Left renal pelvis (tissue), 4 donors: ENCODE measurements around the gene FRG1. TPM values are rescaled to one million over a fixed set of nuclear protein-coding genes. Genes with fewer than 3 reads are reported as not detected.
"Not testable (repeated sequence)": the region's sequence is repeated elsewhere in the genome, so short reads cannot be mapped to it uniquely, and the experiment has no call there.

ENCODE experiments used
- DNase-seq, 4 donors: peaks; one replicate each; pipeline ENCODE4 v3.0.0-alpha.2; 2013; ENCODE audit warnings: low read depth in 4 of 4, low spot score in 3 of 4
- polyA plus RNA-seq, 4 donors: library from polyadenylated mRNA; unstranded; fragments of 120-200 nt; gene quantifications; one replicate each; pipeline ENCODE4 v1.2.1, GENCODE V29; 2013; ENCODE audit not compliant: insufficient read length in 4 of 4

Gene FRG1
- 10 to 100 TPM; 53.2 to 67.8 (median 63.6) TPM for polyA plus RNA-seq

DNA sequence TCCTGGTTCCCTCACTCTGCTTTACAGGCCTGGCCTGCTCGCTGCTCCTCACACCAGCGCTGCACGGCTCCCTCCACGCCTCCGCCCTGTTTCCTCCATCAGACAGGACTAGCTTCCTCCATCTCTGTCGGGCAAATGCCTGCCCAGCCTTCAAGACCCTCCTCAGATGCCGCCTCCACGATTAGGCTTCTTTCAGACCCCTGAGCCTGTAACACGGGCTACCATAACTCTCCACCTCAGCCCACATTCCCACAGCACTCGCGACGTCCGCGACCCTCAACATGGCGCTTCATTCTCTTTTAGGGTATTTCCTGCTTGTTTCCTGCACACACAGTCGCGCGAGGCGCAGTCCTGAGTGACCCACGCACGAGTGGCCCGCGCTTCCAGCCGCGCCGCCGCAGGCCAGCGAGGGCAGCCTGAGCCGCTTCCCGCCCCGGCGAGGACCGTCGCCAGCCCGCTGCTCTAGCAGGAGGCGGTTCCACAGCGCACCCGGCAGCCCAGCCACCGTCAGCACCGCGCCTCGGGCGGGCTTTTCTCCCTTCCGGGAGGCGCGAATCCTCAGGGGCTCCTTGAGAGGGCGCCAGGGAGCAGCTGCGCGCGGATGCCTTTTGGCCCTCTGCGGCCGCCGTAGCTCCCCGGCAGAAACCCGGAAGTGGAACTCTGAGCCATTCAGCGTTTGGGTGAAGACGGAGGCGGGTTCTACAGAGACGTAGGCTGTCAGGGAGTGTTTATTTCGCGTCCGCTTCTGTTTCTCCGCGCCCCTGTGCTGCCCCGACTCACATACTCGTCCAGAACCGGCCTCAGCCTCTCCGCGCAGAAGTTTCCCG lies at the start of gene FRG1:
Gene FRG1 (plus strand): TSS at position 695 of the 827 bp plus-strand sequence. CDS start 138 bp downstream, outside the sequence.
- peak; percentile 80 to 85 (median 84) for DNase-seq

DNA sequence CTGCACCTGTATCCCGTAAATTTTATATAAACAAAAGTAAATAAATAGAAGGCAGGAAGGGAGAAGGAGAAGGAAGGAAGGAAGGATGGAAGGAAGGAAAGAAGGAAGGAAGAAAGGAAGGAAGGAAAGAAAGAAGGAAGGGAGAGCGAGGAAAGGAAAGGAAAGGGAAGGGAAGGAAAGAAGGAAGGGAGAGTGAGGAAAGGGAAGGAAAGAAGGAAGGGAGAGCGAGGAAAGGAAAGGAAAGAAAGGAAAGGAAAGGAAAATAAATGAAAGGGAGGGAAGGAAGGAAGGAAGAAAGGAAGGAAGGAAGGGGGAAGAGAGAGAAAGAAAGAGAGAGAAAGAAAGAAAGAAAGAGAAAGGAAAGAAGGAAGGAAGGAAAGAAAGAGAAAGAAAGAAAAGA lies 43.0 kb upstream of the FRG1 start:
- DNase-seq, result no peak

DNA sequence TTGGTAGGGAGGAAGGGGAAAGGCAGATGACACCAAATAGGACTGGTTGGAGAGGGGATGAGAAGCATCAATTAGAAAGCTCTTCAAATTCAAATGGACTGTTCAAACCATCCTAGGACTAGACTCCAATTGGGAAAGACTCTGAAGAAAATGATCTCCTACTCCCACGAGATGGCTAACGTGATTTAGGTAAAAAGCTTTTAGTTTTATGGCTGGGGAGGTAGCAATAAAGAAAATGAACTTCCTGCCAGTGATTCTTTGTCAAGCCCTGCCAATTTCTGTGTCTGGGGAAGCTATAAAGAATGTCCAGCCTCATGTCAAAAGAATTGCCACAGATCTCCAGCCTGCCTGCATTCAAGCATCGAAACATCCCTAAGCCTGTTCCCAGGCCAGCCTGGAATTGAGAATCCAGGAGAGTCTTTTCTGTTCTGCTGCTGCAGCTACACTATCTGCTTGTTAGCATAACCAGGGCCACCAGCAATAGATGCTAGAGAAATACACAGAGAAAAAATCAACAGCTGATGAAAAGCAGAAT lies 41.1 kb upstream of the FRG1 start:
- not testable (repeated sequence) for DNase-seq

DNA sequence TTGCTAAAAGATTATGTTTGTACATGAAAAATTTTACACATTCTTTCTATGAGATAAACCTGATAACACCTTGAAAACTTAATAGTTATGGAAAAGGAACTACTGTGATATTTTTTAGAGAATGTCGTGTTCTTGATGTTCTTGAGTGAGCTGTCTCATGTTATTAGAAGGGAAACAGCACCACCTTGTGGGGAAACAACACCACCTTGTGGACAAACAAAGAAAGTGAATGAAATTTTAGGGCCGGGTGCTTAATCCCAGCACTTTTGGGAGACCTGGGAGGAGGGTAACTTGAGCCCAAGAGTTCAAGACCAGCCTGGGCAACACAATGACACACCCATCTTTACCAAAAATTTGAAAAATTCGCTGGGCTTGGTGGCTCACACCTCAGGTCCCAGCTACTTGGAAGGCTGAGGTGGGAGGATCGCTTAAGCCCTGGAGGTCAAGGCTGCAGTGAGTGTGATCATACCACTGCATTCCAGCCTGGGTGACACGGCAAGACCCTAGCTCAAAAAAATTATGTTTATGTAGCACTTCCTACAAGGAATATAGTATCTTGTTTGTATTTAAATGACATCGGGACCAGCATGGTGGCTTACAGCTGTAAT lies 36.1 kb upstream of the FRG1 start:
- DNase-seq, result peak in 3 of 4 donors; percentile 33 to 56 (median 35)

DNA sequence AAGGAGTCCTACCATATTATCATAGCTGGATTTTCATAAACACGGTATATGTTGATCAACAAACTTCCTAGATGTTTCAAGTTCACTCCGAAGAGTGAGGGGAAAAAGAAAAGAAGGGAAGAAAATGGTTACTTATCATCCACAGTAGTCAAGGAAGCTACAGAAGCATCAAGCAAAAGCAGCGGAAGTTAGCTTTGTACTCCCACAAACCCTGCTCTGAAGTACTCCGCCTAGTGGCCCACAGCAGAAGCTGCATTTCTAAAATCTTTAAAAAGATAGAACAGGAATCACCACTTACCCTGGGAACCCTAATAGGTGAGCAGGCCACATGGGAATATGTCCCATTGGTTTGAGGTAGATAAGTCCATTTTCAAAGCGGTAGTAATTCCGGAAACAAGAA lies 28.5 kb upstream of the FRG1 start:
- no peak for DNase-seq

DNA sequence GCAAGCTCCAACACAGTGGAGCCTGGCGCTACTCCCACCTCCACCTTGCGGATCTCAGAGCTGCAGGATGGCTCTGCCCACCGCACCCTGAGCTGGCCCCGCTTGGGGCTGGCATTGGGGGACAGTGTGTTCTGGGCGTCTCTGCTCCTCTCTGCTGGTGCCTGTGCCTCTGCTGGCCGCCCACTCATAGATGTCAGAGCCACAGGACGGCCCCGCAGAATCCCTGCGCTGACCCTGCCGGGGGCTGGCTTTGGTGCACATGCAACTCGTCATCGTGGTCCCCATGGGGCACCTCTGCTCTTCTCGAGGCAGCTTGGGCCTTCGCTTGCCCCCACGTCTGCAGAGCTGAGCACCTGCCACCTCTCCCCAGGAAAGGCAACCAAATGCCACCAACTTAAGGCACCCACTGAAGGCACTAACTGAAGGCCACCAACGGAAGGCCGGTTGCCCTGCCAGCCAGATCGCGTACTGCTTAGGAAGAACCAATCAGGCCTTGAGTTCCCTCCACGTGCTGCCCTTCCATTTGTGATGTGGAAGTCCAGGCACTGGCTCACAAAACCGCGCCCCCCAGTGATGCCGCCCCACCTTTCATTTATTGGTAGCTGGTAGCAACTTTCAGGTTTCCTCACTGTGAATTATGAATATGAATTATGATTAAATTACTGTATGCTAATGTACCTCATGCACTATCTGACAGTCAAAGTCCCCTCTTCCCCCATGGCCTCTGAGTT lies 23.3 kb upstream of the FRG1 start:
- DNase-seq, result no peak

DNA sequence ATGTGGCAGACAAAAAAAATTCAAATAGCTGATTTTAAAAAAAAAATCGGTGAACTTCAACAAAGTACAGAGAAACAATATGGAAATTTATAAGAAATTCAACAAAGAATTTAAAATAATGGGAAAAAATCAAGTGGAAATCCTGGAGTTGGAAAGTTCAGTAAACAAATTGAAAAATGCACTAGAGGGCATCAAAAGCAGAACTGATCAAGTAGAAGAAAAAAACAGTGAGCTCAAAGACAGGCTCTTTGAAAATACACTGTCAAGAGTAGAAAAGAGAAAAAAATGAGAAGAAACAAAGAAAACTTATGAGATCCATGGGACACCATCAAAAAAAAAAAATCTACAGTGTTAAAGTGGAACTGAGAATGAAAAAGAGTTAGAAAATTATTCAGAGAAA lies 19.6 kb upstream of the FRG1 start:
- DNase-seq, result no peak

DNA sequence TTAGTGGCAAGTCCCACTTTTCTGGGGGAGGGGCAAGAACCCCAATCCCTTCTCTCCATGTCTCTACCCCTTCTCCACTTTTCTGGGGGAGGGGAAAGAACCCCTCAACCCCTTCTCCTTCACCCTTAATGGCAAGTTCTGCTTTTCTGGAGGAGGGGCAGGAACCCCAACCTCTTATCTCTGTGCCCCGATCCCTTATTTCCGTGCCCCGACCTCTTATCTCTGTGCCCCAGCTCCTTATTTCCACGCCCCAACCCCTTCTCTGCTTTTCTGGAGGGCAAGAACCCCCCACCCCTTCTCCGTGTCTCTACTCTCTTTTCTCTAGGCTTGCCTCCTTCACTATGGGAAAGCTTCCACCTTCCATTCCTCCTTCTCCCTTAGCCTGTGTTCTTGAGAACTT lies 13.9 kb upstream of the FRG1 start:
- DNase-seq, result not testable (repeated sequence)

DNA sequence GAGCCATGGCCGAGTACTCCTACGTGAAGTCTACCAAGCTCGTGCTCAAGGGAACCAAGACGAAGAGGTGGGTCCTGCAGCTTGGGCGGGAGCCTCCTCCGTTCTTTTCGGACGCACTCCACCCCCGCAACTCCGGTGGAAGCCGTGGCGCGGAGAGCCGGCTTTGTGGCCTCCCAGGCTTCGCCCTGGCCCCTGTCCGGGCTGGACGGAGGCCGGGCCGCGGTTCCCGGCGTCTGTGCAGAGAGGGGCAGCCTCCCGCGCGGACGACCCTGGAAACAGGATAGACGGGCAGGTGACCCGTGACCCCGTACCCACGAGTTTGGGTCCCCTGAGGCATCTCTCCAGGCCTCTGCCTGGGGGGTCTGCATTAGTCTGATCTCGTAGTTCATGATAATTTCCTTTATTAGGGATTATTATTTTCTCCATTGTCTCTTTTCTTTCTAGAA lies 356 bp downstream of the FRG1 start:
- DNase-seq, result no peak

DNA sequence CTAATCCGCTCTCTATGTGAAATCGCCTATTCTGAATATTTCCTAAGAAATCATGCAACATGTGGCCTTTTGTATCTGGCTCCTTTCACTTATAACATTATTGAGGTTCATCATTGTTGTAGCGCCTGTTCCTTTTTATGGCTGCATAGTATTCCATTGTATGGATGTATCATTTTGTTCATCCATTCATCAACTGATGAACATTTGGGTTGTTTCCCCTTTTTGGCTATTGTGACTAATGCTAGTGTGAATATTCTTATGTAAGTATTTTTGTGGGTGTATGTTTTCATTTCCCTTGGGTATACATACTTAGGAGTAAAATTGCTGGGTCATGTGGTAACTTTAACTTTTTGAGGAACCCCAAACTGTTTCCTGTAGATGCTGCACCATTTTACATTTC lies 1.7 kb downstream of the FRG1 start:
- DNase-seq, result not testable (repeated sequence)

DNA sequence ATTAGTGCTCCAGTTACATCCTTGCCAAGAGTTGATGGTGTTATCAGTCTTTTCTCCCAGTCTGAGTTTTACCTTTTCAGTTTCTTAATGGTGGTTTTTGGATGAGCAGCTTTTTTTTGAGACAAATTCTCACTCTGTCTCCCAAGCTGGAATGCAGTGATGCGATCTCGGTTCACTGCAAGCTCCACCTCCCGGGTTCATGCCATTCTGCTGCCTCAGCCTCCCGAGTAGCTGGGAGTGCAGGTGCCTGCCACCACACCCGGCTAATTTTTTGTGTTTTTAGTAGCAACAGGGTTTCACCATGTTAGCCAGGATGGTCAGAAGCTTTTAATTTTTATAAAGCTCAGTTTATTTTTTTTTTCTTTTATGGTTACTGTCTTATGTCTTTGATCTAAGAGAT lies 3.4 kb downstream of the FRG1 start:
- DNase-seq, result not testable (repeated sequence)

DNA sequence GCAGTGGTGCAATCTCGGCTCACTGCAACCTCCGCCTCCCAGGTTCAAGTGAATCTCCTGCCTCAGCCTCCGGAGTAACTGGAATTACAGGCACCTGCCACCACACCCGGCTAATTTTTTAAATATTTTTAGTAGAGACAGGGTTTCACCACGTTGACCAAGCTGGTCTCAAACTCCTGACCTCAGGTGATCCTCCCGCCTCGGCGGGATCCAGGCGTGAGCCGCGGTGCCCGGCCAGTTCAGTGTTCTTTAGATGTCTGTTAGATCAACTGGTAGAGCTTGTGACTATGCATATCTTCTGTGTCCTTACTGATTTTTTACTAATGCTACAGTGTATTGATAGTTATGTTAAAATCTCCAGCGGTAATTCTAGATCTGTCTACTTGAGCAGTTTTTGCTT lies 6.2 kb downstream of the FRG1 start:
- not testable (repeated sequence) for DNase-seq

DNA sequence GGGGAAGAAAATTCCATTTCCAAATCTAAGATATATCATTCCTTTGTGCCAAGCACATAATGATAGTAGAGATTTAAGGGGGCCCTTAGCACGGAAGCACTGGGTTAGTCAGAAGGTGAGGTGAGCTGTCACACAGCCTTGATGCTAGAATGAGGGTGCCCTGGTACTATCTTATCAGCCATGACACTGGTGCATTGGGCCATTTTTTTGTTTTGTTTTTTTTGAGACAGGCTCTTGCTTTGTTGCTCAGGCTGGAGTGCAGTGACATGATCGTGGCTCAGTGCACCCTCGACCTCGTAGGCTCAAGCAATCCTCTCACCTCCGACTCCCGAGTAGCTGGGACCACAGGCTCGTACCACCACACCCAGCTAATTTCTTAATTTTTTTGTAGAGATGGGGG lies 7.8 kb downstream of the FRG1 start:
- DNase-seq, result not testable (repeated sequence)

DNA sequence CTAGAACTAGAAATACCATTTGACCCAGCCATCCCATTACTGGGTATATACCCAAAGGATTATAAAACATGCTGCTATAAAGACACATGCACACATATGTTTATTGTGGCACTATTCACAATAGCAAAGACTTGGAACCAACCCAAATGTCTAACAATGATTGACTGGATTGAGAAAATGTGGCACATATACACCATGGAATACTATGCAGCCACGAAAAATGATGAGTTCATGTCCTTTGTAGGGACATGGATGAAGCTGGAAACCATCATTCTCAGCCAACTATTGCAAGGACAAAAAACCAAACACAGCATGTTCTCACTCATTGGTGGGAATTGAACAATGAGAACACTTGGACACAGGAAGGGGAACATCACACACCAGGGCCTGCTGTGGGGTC lies 28.6 kb downstream of the FRG1 start:
- not testable (repeated sequence) for DNase-seq

DNA sequence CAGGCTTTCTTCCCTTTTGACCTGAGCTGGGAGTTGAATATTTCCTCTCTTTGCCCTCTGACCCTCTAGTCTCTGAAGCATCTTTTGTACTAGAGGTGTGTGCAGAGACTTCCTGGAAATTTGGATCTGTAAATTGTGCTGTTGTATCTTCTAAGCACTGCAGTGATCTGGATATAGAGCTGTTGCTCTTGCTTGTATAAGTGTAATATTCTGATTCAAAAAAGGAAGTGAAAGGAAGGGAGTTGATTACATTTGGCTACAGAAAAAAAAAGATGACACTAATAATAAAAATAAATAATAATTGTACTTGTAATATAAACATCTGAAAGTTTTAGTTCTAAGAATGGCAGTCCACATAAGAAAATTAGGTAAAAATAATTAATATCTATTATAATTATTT lies 33.0 kb downstream of the FRG1 start:
- no peak for DNase-seq

DNA sequence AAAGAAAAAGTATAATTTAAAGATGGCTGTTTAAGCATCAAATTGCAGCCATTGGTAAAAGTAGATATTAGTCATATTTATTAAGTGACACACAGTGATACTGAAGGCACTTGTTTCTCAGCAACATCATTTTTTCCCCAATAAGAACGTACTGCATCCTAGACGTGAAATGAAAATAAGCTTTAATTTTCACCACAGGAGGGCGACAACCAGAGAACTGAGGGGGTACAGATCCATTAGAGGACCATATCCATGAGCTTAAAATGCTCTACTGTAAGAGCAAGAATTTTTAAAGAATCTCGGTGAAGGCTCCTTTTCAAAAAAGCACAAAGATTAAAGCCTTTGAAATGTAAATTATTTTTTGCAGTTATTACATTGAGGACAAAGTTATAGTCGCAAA lies 33.4 kb downstream of the FRG1 start:
- DNase-seq, result no peak

DNA sequence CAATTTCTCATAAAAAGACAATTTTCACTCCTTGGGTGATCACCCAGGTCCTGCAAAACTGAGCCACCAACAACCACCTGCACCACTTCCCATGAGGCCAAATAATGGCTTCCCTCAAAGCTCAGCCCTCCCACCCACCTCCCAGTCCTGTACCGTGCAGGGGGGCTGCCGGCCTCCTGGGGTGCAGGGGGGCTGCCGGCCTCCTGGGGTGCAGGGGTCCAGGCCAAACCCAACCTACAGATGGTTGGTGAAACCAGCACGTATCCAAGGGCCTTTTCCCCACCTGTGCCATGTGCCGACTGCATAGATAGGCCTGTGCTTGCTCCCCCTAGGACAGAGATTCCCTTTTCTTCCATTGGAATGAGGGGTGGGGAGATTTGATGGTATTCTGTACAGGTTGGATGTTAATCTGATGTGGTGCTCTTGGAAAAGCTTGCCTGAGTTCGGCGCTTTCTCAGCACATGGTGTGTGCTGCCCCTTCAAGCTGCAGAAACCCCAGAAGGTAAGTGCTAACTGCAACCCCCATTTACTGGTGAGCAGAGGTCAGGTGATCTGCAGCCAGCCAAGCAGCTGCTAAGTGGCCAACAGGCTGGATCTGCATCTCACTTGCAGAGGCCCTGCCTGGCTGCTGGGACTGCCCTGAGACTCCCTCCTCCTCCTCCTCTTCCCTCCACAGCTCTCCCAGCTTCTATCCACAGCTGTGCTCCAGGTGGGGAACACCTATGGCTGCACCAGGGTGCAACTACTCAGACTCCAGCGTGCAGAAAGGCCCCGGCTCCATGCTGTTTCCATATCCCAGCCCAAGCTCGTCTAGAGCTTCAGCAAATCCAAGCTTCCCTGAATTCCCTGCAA lies 38.8 kb downstream of the FRG1 start:
- DNase-seq, result no peak

DNA sequence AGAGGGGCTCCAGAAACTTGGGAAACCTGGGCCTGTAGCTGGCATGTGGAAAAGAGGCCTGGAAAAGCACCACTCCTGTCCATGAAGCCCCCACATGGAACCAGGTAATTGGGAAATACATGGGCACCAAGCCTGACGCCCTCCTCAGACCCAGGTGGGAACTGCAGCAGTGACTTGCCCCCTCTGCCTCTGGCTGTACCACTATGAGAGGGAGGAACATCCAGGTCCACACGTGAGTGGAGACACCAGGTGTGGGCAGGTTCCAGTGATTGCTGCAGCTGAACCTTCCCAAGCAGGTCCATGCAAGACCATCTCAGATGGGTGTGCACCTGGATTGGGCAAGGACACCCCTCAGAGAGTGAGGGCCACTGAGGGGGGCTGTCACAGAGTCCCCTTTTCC lies 39.6 kb downstream of the FRG1 start:
- DNase-seq, result not testable (repeated sequence)

DNA sequence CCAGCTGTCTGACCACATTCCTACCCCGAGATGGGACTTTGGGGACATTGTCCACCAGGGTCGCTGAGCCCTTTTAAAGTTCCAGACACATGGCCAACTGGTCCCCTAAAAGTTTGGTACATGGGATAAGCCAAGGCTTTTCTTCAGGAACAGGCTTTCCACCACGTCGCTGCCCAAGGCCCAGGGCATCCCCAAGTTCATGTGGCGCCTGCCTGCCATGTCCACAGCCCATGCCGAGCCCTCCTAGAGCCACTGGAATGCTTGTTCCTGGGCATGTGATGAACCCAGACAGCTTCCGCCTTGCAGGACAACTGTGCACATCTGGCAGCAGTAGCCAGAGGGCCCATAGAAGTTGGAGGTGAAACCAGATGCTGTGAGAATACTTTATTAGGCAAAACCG lies 41.3 kb downstream of the FRG1 start:
- DNase-seq, result no peak

DNA sequence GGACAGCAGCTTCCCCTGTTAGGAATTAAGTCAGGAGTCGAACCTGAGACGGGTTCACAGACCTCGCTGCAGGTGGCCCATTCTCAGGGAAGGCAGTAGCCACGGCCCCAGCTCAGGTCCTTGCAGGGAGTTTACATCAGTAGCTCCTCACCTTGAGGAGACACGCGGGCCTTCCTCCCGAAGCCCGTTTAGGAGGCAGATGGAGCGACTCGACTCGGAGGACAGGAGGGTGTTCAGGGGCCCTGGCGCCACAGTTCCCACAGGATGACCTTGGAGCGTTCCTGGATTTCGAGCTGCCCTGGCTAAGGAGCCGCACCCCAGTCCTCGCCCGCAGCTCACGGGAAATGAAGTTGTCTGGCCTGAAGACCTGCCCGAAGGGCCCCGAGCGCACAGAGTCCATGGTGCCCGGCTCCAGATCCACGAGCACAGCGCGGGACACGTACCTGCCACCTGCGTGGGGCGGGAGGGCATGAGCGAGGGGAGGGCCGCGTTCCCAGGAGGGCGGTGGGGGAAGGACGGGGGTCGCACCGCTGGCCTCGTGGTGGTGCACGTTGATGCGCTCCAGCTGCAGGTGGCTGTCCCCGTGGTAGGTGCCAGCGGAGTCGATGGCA lies 43.3 kb downstream of the FRG1 start:
- not testable (repeated sequence) for DNase-seq
